Adrenal gland (tissue), 5 donors: ENCODE results near the gene CPM.

Experiments used
- POLR2A ChIP-seq, 2 donors: fragments of 450-650 bp; IDR thresholded peaks; one replicate each; pipeline ENCODE4 v1.6.1; 2017; ENCODE audit warnings: antibody characterized with exemption in 2 of 2, mild to moderate bottlenecking in 2 of 2, moderate library complexity in 1 of 2
- TF ChIP-seq, protein P1 (sequence below), 6 experiments: fragments of 450-650 bp in 4 of 6; fragments of 200-600 bp in 2 of 6; sonication (generic) in 1 of 6; IDR thresholded peaks; 1 replicate in 5 of 6; 2 replicates in 1 of 6; pipeline versions ENCODE4 v1.5.1 to v1.8.0; 2016 to 2021; ENCODE audit warnings: antibody characterized with exemption in 6 of 6, mild to moderate bottlenecking in 2 of 6, moderate library complexity in 1 of 6
- donor health status: DM: no; HTN: no; CAD: no.

DNA sequence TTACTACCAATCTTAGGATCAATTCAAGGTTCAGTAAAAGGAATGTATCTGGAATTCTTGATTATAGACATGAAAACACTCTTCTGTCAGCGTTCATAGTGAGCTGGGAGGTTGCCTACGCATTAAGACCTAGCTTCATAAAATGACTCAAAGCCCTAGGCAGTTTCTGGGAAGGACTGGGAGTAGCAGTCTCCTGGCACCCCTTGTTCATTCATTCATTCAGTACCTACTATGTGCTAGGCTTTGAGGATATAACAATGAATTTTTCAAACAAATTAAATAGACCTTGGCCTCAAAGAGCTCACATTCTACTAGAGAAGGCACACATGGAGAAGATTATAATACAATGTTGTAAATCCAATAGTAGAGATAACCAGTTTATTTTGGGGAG lies 78.9 kb downstream of the CPM start:
- no peak for TF ChIP-seq POLR2A (IDR thresholded peaks at IDR 0.05)
- TF ChIP-seq, protein P1, sequence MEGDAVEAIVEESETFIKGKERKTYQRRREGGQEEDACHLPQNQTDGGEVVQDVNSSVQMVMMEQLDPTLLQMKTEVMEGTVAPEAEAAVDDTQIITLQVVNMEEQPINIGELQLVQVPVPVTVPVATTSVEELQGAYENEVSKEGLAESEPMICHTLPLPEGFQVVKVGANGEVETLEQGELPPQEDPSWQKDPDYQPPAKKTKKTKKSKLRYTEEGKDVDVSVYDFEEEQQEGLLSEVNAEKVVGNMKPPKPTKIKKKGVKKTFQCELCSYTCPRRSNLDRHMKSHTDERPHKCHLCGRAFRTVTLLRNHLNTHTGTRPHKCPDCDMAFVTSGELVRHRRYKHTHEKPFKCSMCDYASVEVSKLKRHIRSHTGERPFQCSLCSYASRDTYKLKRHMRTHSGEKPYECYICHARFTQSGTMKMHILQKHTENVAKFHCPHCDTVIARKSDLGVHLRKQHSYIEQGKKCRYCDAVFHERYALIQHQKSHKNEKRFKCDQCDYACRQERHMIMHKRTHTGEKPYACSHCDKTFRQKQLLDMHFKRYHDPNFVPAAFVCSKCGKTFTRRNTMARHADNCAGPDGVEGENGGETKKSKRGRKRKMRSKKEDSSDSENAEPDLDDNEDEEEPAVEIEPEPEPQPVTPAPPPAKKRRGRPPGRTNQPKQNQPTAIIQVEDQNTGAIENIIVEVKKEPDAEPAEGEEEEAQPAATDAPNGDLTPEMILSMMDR (IDR thresholded peaks at IDR 0.05), result no peak
